Spleen (tissue), 11 donors: ENCODE results near the gene ST7. TPM values are rescaled to one million over a fixed set of nuclear protein-coding genes. Genes with fewer than 3 reads are reported as not detected.

Experiments
- DNase-seq: peaks from one replicate; pipeline ENCODE4 v3.0.0-alpha.2; 2020
- H3K27ac ChIP-seq, 8 donors: fragments of 200-600 bp; sonication (generic) in 7 of 8; 1 replicate in 4 of 8; 2 replicates in 4 of 8; pipeline versions ENCODE4 v1.5.0 to v1.8.0; 2016 to 2021; ENCODE audit warnings: inconsistent platforms in 4 of 8, mild to moderate bottlenecking in 4 of 8, moderate library complexity in 1 of 8
- H3K27me3 ChIP-seq, 7 donors: fragments of 200-600 bp; sonication (generic) in 6 of 7; replicated peaks in 1 of 7; 1 replicate in 4 of 7; 2 replicates in 3 of 7; pipeline versions ENCODE4 v1.5.0 to v1.8.0; 2016 to 2021; ENCODE audit warnings: inconsistent platforms in 3 of 7, mild to moderate bottlenecking in 1 of 7
- H3K36me3 ChIP-seq, 6 donors: fragments of 200-600 bp; sonication (generic) in 5 of 6; 1 replicate in 4 of 6; 2 replicates in 2 of 6; pipeline versions ENCODE4 v1.5.0 to v1.8.0; 2016 to 2021; ENCODE audit warnings: inconsistent platforms in 2 of 6
- H3K4me1 ChIP-seq, 6 donors: fragments of 200-600 bp; sonication (generic) in 5 of 6; 1 replicate in 3 of 6; 2 replicates in 3 of 6; pipeline versions ENCODE4 v1.5.0 to v1.8.0; 2016 to 2021; ENCODE audit warnings: inconsistent platforms in 3 of 6
- H3K4me3 ChIP-seq, 8 donors: fragments of 200-600 bp; sonication (generic) in 7 of 8; 1 replicate in 4 of 8; 2 replicates in 4 of 8; pipeline versions ENCODE4 v1.5.0 to v1.8.0; 2016 to 2021; ENCODE audit warnings: inconsistent platforms in 4 of 8, mild to moderate bottlenecking in 4 of 8, moderate library complexity in 2 of 8
- H3K9me3 ChIP-seq, 8 donors: fragments of 200-600 bp; sonication (generic) in 7 of 8; 1 replicate in 4 of 8; 2 replicates in 4 of 8; pipeline versions ENCODE4 v1.5.0 to v1.8.0; 2016 to 2021; ENCODE audit warnings: inconsistent platforms in 4 of 8
- CTCF ChIP-seq, 11 experiments: fragments of 200-600 bp in 7 of 11; fragments of 450-650 bp in 4 of 11; sonication (generic) in 4 of 11; IDR thresholded peaks in 8 of 11; conservative IDR thresholded peaks in 3 of 11; 1 replicate in 7 of 11; 2 replicates in 4 of 11; pipeline versions ENCODE4 v1.4.0 to v1.8.0; 2016 to 2021; ENCODE audit warnings: antibody characterized with exemption in 11 of 11, inconsistent platforms in 4 of 11, mild to moderate bottlenecking in 1 of 11
- POLR2A ChIP-seq, 3 donors: fragments of 450-650 bp; IDR thresholded peaks; one replicate each; pipeline ENCODE4 v1.5.1; 2017; ENCODE audit warnings: antibody characterized with exemption in 3 of 3, mild to moderate bottlenecking in 1 of 3
- POLR2AphosphoS5 ChIP-seq, 3 donors: sonication (generic); formaldehyde crosslinking; IDR thresholded peaks; one replicate each; pipeline ENCODE4 v1.5.1; 2017; ENCODE audit warnings: antibody characterized with exemption in 3 of 3
- WGBS, 5 donors: extraction: QIAGEN DNeasy Blood & Tissue Kit in 3 of 5; methylation state at CpG; one replicate each; pipeline versions ENCODE4 v1.1.5 to v1.1.7; 2013 to 2018; 5-methylcytosine and 5-hydroxymethylcytosine counted together
- intact Hi-C: fragments of 100-400 bp; cut with DNase I; formaldehyde crosslinking; loops from one replicate; pipeline ENCODE4 v1.15.0; 2023; ENCODE audit warnings: low total_unique reads
- polyA plus RNA-seq, 3 donors: library from polyadenylated mRNA; stranded (reverse); fragments of 200-250 nt; gene quantifications; one replicate each; pipeline ENCODE4 v1.2.1, GENCODE V29; 2013
- total RNA-seq, 7 donors: library from RNA; depleted of rRNA in 3 of 7; stranded (reverse); fragments of >200 nt in 3 of 7; fragmentation: NEBNext Ultra II Directional in 4 of 7; extraction: Animal tissue kit (Norgen Biotek cat#: 25700) in 4 of 7; gene quantifications; one replicate each; pipeline versions ENCODE4 v1.1.0 to v1.2.1, GENCODE V29; 2016 to 2021
- donor health status: healthy with polysubstance abuse.
- donor health status: DM: no; HTN: no; CAD: no; lungs with moderate emphysema.
- donor health status: DM: no; HTN: no; CAD: no.
- donor health status: Bipolar disorder and iron deficiency.
- donor health status: healthy.
- donor health status: DM: no; HTN: no; CAD: no.
- donor health status: DM: yes; HTN: yes; CAD: no.

The ST7 gene
- total and polyA plus RNA-seq, 10 donors, result 4.7 to 36.4 (median 15.8) TPM

GRCh38 chr7:117019786-117020590 is 66.7 kb downstream of the ST7 start:
- no peaks in the 10 kb centered on the region for H3K36me3 ChIP-seq
- peak; percentile 74 for DNase-seq
- intact Hi-C loops, result no loop called here
- TF ChIP-seq POLR2A (IDR thresholded peaks at IDR 0.05) (no peak), CTCF (IDR thresholded peaks at IDR 0.05 in 8 of 11, conservative IDR thresholded peaks at IDR 0.05 in 3 of 11) (no peak), POLR2AphosphoS5 (IDR thresholded peaks at IDR 0.05) (peak in 1 of 3 donors; percentile 66)
- no peak overlapping the region for H3K27ac ChIP-seq
- H3K9me3 ChIP-seq, result no peaks in the 10 kb centered on the region
- no peaks in the 10 kb centered on the region for H3K27me3 ChIP-seq
- peak overlapping the region in 2 of 8 donors; percentile 20 to 31 for H3K4me3 ChIP-seq
- peaks cover 0 to 19% (median 7%) of the 10 kb centered on the region in 6 donors for H3K4me1 ChIP-seq
- 65 to 83% (median 71%) methylated on average over 18 of the region's 18 CpGs for WGBS, 5 donors

- Histone ChIP-seq H3K9me3 (no peaks in the 10 kb centered on the region), H3K27ac (no peak overlapping the region), H3K4me3 (no peak overlapping the region), H3K4me1 (peaks cover 0 to 13% (median 3%) of the 10 kb centered on the region in 6 donors), H3K36me3 (no peaks in the 10 kb centered on the region), H3K27me3 (no peaks in the 10 kb centered on the region)
- intact Hi-C loops, result no loop called here
- WGBS, 5 donors, result 70 to 87% (median 74%) methylated on average over 1 of the region's 1 CpG
- DNase-seq, result no peak
- TF ChIP-seq POLR2A (IDR thresholded peaks at IDR 0.05) (no peak), POLR2AphosphoS5 (IDR thresholded peaks at IDR 0.05) (no peak), CTCF (IDR thresholded peaks at IDR 0.05 in 8 of 11, conservative IDR thresholded peaks at IDR 0.05 in 3 of 11) (no peak)
Measured at GRCh38 chr7:117020591-117020973, 67.3 kb downstream of the ST7 start.

- 89 to 95% (median 91%) methylated on average over 2 of the region's 2 CpGs for WGBS, 5 donors
Measured at GRCh38 chr7:117021366-117021765, 68.1 kb downstream of the ST7 start.

More at GRCh38 chr7:117021366-117021765, 68.1 kb downstream of the ST7 start:
- no peaks in the 10 kb centered on the region for H3K9me3 ChIP-seq
- H3K27ac ChIP-seq, result no peak overlapping the region
- intact Hi-C loops, result no loop called here
- no peaks in the 10 kb centered on the region for H3K27me3 ChIP-seq
- H3K36me3 ChIP-seq, result no peaks in the 10 kb centered on the region
- H3K4me1 ChIP-seq, result peaks cover 0 to 10% (median 0%) of the 10 kb centered on the region in 6 donors
- TF ChIP-seq CTCF (IDR thresholded peaks at IDR 0.05 in 8 of 11, conservative IDR thresholded peaks at IDR 0.05 in 3 of 11) (no peak), POLR2A (IDR thresholded peaks at IDR 0.05) (no peak), POLR2AphosphoS5 (IDR thresholded peaks at IDR 0.05) (no peak)
- no peak for DNase-seq
- no peak overlapping the region for H3K4me3 ChIP-seq
